HG03565 (cell line): ENCODE results near the gene FCMR.

Source experiments
- ATAC-seq: cut with Tn5 transposase; IDR thresholded peaks from one replicate; pipeline ENCODE4 v1.9.1; 2021; ENCODE audit warnings: mild to moderate bottlenecking, moderate library complexity; ENCODE audit not compliant: unreplicated experiment

FCMR gene, protein sequence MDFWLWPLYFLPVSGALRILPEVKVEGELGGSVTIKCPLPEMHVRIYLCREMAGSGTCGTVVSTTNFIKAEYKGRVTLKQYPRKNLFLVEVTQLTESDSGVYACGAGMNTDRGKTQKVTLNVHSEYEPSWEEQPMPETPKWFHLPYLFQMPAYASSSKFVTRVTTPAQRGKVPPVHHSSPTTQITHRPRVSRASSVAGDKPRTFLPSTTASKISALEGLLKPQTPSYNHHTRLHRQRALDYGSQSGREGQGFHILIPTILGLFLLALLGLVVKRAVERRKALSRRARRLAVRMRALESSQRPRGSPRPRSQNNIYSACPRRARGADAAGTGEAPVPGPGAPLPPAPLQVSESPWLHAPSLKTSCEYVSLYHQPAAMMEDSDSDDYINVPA

DNA sequence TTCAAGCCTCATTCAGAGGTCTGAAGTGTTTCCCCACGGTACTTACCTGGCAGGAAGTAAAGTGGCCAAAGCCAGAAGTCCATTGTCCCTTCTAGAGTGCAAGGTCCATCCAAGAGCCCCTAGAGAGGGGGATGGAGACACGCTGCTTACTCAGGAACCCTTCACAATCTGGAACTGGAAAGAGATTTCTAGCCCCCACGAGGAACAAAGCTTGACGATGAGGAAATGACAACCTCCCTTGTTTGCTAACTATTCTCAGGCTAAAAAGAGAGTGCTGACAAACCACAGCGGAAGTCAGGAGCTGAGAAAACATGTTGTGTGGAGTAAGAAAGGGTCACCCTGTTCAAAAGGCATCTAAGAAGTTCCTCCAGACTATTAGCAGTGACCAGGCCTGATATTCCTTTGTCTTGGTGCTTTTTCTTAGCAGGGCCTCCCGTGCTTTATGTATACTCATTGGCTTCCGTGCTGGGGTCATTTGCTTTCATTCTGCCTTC, at the start of gene FCMR:
FCMR (minus strand) TSS at position 170 of the 494 bp plus-strand sequence; CDS start at position 83, 87 bp downstream.
- no peak for ATAC-seq

DNA sequence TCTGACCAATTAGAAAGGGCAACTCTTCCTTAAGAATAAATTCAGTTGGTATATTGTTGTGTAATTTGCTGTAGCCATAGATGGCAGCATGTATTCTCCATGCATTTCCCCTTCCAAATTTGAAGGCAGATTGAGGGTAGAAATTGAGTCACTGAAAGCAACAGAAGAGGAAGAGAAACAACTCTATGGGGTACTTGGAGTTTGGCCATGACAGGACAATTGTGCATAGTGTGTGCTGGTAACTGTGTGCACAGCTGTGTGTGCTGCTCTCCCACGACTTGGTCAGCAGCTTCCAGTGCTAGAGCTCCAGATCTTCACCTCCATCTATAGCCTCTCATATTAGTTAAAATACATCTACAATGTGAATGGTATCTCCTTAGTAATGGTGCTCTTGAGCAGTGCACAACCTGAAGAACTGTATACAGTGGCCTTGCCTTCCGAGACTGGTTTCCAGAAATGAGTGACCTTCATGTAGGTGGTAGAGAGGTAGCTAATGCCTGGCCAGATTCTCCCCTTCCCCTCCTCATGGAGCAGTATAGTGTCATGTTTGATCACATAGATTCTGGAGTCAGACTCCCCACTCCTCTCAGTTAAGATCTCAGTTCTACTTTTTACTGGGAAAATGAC, 49.4 kb upstream of the FCMR start:
- ATAC-seq = peak; percentile 48

DNA sequence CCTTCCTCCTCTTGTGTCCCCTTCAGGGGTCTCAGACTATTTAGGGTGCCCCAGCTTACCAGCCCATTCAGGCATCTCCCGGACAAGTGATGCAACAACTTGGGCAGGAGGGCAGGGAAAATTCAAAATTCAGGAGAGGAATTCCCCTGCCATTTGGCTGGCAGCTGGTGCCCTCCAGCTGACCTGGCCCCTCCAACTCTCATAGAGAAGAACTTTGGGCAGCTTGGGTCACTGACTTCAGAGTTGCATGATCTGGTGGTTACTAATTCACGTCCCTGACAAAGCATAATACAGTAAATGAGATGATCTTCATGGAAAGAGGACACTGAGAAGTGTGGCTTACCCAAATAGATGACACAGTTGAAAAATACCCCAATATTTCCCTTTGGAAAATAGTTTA, 48.7 kb upstream of the FCMR start, which contains the start of gene FCAMR:
FCAMR (minus strand) TSS at position 15 of the 400 bp plus-strand sequence. CDS start 335 bp downstream, outside the sequence.
- ATAC-seq = no peak

DNA sequence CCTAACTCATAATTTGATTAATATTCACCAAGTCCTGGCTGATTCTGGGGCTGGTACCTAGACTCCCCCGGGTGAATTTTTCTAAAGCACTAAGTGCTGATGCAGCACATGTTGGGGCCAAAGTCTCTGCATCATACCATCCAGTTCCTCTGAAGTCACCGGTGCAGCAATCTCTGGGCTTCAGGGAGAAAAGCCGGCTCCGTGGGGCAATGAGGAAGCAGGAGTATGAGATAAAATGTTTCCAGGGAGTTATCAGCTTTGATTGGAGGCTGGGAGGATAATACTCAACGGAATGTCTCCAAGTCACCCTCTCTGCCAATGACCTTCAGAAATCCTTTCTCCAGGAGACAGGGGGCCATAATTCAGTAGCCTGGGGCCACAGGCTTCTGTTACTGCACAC, 47.3 kb upstream of the FCMR start:
- no peak for ATAC-seq

DNA sequence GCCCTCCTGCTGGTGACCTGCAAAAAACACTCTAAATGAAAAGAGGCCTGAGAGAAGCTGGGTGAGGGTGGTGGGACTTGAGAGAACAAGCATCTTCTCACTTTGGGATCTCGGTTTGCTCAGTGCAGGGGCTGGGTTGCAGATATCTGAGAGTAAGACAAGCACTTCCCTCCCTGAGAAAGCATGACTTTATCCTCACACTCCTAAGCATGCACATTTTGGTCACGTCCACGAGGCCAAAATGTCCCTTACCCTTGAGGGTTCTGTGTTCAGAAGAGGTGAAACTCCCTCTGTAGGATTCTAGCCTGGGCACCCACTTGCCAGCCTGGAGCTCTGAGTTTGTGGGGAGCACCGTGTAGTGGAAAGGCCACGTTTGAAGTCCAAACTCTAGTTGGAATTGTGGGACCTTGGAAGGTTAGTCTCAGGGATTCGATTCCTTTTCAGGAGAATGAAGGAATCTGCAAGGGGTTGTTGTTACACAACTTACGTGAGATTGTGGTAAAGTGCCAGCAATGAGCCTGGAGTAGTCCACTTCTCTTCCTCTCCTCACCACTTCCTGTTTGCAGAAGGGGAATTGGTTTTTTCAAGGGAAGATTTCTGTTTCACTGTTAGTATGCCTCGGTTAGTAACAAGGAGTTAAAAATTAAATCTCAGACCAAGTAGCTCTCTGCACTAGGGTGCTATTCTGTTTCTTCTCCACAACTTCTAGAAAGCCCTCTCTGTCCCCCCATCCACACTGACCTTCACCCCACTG, 45.5 kb upstream of the FCMR start:
- ATAC-seq = no peak

DNA sequence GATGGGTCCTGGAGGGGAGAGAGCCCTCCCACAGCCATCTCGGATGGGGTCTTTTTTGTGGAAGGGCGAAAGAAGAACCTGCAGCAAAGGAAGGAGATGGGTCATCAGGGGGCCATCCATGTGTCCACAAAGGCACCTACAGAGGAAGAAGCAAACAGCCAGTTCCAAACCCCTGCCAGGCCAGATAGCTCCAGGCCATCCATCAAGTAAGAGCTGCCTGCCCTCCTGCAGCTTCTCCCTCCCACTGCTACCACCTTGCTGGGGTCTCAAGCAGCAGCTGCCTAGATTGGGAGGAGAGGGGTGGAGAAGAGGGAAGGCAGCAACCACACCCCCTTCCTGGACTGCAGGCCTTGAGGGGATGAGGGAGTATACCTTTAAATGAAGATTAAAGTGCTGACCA, 44.0 kb upstream of the FCMR start:
- no peak for ATAC-seq

DNA sequence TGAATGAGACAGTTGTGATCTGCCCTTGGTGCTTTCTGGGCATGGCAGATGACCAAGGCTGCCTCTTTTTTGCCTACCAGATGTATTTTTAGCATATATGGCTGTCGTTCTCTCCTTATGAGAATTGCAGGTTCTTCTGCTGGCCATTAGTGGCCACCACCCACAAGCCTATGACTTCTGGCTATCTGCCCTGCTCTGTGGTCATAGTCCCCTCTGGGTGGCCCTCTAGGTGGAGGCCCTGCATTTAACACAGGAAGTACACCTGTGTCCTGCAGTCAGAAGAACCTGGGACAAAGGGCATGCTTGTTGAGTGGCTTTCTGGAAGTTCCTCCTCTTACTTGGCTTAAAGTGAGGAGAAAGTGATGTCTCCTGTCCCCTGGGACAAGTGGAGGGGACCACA, 42.0 kb upstream of the FCMR start:
- no peak for ATAC-seq

DNA sequence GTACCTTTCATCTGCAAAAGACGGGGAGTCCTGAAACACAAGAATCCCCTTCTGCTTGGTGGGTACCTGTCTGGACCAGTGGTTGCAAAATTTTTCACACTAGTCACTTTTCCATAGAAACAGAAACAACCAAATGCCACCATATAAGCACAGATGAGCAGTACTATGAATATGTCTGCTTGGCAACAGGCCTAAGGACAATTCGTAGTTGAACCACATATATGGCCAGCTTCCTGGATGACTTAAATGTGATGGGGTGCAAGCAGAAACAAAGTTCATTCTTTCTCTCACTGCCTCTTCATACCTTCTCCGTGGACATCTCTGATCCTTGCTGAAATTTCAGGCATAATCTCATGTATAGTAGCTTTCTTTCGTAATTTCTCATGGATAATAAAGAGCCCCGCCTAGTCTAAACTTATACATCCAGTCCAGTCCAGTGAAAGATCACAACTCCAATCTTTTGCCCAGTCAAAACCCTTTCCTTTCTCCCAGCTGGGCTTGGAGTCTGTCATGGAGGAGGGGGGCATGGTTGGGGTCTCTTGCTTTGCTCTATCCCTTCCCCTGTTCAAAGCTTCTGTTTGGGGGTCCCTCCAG, 41.5 kb upstream of the FCMR start:
- ATAC-seq = no peak

DNA sequence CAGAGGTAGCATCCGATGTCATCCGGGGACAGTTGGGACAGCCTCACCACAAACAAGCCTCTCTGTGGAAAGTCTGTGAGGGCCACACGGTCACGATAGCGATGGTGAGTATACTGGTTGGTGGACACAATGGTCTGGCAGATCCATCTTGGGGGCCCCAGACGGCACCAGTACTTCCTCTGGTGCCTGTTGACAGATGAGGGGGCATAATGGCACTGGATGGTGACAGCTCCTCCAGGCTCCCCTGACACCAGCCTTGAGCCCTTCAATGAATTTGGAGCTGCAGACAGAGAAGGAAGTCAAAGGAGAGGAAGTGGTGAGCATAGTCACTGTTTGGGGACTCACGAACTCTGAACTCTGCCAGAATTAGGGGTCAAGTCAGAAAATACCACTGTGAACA, 40.5 kb upstream of the FCMR start:
- ATAC-seq = no peak

DNA sequence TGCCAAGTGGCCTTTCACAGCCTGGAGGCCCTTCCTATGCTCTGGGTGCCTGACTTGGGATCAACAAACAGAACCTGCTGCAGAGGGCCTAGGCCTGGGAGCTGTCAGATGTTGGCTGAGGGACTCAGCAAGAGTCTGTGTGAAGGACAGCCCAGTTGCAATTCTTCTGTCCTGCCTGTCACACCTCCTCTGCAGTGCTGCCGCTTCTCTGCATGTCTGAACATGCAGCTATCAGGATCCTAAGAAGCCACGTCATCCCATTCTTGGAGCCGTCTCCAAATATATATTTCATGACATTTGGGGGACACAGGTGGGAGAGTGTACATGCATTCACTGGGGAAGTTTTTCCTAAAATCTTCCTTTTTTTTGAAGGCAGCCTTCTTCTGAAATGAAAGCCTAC, 39.9 kb upstream of the FCMR start:
- ATAC-seq = no peak

DNA sequence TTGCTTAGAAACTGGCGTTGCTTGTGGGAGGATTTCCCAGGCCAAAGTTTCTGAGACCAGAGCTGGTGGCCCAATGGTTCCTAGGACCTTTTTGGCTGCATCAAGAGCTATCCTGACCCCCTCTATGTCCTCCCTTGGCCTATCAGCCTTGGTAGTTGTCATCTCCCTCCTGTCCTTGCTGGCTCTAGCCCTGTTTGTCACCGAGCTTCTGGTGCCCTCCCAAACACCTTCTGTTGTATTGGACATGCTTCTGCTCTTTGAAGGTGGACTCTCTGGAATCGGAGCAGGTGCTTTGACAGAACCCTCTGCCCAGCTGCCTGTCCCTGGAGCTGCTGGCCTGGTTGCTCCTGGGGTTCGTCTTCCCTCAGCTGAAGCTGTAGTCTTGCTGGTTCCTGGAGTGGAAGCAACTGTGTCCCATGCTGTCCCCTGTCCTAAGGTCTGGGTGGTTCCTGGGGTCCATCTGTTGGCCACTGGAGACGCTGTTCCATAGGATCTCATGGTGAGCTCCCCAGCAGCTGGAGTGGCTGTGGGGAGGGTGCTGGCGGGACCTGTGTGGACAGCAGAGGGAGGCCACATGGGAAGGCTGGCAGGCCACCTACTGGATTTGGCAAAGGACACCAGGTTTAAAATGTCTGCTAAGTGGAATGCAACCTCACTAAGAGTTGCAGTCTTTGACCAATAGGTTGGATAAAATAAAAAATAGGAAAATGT, 39.1 kb upstream of the FCMR start:
- ATAC-seq = no peak

DNA sequence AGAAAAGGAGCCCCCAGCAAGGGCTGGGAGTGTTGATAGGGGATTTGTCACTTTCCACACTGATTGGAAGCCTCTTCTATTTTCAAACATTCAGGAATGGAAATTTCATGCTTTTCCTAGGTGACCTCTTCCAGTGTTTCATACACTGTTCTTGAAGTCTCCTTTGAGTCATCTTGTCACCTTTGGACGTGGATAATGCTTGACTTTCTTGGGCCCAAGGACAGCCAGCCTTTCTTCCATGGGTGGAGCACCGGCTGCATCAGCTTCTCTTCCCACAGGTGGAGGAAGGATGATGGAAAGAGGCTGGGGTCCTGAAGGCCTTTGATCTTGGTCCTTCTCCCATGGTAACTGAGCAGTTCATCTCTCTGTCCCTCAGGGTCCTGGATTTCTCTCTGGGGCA, 36.4 kb upstream of the FCMR start:
- ATAC-seq = no peak

DNA sequence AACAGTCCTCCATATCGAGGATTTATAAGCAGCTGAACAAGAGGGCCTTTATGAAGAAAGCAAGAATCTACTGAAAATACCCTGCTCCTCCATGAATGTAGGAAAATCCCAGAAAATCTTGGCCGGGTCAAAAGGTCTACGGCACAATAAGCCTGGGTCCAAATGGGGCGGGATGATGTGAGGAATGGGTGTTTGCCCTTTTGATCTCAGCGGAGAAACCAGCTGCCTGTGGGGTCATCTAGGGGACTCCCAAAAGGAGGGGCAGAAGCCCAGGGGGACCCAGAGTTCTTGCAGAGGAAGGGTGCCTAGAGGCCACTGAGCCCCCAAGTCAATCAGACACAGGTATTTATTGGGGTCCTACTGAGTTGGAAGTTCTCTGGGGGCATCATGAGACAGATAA, 35.9 kb upstream of the FCMR start:
- ATAC-seq = no peak

DNA sequence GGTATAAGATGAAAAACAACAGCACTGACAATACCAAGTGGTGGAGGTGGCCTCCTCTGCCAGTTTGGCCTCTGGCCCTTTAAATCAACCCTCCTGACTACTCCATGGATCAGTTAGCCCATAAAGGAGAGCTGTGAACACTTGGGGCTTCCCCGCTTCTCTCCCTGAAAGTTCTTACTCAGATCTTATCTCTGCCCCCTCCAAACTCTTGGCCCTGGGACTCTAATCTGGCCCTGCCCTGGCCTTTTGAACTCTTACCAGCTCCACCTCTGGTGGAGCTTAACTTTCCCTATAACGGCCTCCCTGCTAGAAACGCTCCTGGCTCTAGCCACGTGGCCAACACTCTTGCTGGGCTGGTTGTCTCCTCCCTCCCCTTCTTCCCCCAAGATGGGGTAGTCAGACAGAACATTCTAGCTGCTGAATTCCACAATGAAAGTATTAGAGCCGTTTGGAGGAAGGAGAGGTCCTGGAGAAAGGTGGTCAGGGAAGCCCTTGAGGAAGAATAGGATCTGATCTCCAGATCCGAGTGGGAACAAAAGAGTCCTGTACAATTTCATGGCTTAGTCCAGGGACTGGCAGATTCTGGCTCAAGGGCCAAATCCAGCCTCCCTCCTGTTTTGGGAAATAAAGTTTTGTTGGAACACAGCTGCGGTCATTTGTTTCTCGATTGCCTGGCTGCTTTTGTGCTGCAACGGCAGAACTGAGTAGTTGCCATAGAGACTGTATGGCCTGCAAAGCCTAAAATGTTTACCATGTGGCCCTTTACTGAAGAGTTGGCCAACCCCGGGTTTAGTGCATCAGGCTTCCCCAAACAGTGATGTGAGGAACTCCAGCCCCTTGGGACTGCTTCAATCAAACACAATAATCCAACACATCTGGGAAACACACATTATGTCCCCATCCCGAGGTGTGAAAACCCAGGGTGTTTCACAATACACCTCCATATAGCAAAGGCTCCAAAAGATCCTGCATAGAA, 34.0 kb upstream of the FCMR start:
- ATAC-seq = no peak

DNA sequence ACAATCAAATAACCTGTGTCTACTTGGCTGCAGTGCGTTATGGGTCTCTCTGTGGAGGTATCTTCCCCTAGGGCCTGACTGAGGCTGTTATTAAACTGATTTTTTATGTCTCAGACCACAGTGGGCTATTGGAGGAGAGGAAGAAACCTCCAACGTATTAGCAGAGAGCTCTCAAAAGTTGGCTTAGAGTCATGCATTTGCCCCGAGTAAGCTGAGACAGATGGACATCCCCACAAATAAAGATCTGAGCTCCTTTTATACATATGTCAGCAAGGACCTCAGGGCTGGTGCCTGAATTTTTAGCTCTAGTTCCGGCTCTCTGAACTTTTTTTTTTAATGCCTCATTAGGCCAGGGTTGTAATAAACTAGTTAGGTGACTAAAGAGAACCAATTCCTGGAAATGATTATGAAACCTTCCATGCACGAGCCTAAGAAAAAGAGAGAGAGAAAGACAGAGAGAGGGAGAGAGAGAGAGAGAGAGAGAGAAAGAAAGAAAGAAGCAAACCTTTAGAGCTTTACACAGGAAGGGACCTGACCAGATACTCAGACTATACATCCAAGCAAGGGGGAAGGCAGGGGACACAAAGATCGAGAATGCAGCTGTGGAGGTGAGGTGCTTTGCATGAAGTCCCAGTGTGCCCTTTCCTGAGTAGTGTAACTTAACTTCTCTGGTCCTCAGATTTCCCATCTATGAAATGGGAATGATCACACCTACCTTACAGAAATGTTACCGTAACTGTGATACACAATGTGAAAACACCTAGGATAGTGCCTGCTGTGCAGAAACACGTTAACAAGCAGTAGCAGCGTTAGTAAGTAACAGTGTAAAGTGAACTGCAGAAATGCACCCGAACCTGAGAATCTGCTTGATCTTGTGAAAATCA, 33.0 kb upstream of the FCMR start:
- ATAC-seq = no peak

DNA sequence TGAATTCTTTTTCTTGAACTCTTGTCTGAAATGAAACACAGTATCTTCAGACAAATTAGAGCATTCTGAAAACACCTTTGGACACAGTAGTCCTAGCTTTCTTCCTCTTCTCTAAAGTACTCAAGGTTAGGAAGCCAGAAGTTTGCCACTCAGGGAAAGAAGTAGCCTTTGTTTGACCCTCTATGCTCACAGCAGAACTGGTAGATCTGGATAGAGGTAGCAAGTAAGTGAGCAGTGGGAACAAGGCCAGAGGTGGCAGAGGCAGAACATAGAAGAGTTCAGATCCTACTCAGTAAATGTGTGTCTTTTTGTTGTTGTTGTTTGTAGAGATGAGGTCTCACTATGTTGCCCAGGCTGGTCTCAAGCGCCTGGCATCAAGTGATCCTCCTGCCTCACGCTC, 31.9 kb upstream of the FCMR start:
- ATAC-seq = no peak

DNA sequence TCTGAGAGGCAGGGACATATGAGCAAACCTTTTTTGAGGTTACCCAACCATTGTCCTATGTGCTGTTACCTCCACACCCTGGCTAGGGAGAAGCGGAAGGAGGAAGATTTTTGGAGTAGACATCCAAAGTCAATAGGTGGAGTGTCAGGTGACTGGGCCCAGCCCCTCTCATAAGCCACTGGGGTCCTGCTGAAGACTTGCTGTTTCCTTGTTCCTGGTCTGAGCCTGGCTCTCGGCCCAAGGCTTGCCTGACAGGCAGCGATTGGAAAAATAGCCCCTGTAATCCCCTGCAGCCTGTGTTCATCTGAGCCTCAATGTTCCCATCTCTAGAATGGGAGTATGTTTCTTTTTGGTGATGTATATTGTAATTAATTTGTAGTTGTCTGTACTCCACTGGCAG, 31.4 kb upstream of the FCMR start:
- no peak for ATAC-seq

DNA sequence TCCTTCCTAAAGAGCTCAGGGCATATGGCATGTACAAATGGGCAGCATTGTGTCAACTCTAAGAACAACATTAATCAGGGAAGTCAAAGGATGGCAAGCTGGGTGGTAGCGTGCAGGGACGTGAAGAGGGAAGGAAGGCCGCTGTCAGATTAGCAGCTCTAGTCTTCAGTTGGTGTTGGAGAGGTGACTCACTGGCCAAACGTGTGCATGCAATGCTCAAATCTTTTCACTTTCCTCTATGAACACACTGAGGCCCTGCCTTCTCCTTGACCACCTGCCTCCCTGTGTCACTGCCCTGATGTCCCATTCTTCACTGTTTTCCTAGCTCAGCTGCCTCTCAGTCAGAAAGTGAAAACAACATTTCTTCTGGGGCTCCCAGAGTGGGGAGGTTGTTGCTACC, 30.4 kb upstream of the FCMR start:
- no peak for ATAC-seq
